CD4-positive, alpha-beta memory T cell (primary cell): ENCODE results near the gene CCNL1. TPM values are rescaled to one million over a fixed set of nuclear protein-coding genes. Genes with fewer than 3 reads are reported as not detected.
A peak's percentile ranks its signal among the peaks of the same experiment; 100 is the strongest.

Source experiments
- CTCF ChIA-PET: fragments of 350-600 bp; sonication (Branson Sonifier 250); formaldehyde crosslinking; loops from one replicate; lab custom pipeline; 2021; ENCODE audit warnings: inconsistent platforms; ENCODE audit not compliant: partially characterized antibody; lab: Charles Lee
- POLR2A ChIA-PET: fragments of 350-600 bp; sonication (Branson Sonifier 250); formaldehyde crosslinking; loops from one replicate; lab custom pipeline; 2021; ENCODE audit not compliant: partially characterized antibody; lab: Charles Lee
- DNase-seq, 5 donors: peaks; one replicate each; pipeline versions ENCODE4 v3.0.0 to v3.0.0-alpha.2; 2020 to 2022; ENCODE audit warnings: mixed read lengths in 1 of 5
- H3K27ac ChIP-seq: one replicate; pipeline ENCODE4 v1.7.0; 2013; ENCODE audit warnings: low read depth, low read length
- H3K27me3 ChIP-seq: 2 replicates; pipeline ENCODE4 v1.7.0; 2013; ENCODE audit warnings: mild to moderate bottlenecking, low read length, moderate library complexity; ENCODE audit not compliant: insufficient read depth
- H3K36me3 ChIP-seq: 2 replicates; pipeline ENCODE4 v1.7.0; 2013; ENCODE audit warnings: mild to moderate bottlenecking, low read length, moderate library complexity; ENCODE audit not compliant: insufficient read depth
- H3K4me1 ChIP-seq: 2 replicates; pipeline ENCODE4 v1.7.0; 2013; ENCODE audit warnings: mild to moderate bottlenecking, low read length, moderate library complexity; ENCODE audit not compliant: insufficient read depth
- H3K4me3 ChIP-seq, 2 donors: one replicate each; pipeline ENCODE4 v1.7.0; 2013; ENCODE audit warnings: low read length in 2 of 2, mild to moderate bottlenecking in 1 of 2
- H3K9me3 ChIP-seq, 2 donors: one replicate each; pipeline ENCODE4 v1.7.0; 2013; ENCODE audit warnings: low read length in 2 of 2, control low read depth in 1 of 2; ENCODE audit not compliant: control insufficient read depth in 1 of 2
- H3K27ac Mint-ChIP-seq, 7 donors: one replicate each; pipeline ENCODE4 v1.8.0; 2020 to 2021; ENCODE audit warnings: mixed read lengths in 7 of 7, mild to moderate bottlenecking in 6 of 7, inconsistent platforms in 3 of 7, moderate library complexity in 3 of 7
- H3K27me3 Mint-ChIP-seq, 2 donors: one replicate each; pipeline ENCODE4 v1.8.0; 2020 to 2021; ENCODE audit warnings: mixed read lengths in 2 of 2
- H3K36me3 Mint-ChIP-seq, 2 donors: one replicate each; pipeline ENCODE4 v1.8.0; 2020 to 2021; ENCODE audit warnings: mixed read lengths in 2 of 2, inconsistent platforms in 1 of 2, mild to moderate bottlenecking in 1 of 2
- H3K4me1 Mint-ChIP-seq, 4 donors: one replicate each; pipeline ENCODE4 v1.8.0; 2020 to 2021; ENCODE audit warnings: mixed read lengths in 4 of 4, mild to moderate bottlenecking in 1 of 4
- H3K4me3 Mint-ChIP-seq, 8 donors: one replicate each; pipeline ENCODE4 v1.8.0; 2020 to 2021; ENCODE audit warnings: mixed read lengths in 8 of 8, mild to moderate bottlenecking in 7 of 8, moderate library complexity in 6 of 8, inconsistent platforms in 3 of 8
- H3K9me3 Mint-ChIP-seq, 8 donors: one replicate each; pipeline ENCODE4 v1.8.0; 2020 to 2021; ENCODE audit warnings: mixed read lengths in 8 of 8, mild to moderate bottlenecking in 5 of 8, inconsistent platforms in 3 of 8, moderate library complexity in 1 of 8
- intact Hi-C: fragments of 100-400 bp; cut with micrococcal nuclease; formaldehyde crosslinking; loops from one replicate; pipeline ENCODE4 v1.15.1; 2023
- polyA plus RNA-seq, 2 donors: library from polyadenylated mRNA; unstranded; fragments of 300-500 nt; fragmentation: Illumina TruSeq; gene quantifications; one replicate each; pipeline ENCODE4 v1.2.3, GENCODE V29; 2021
- total RNA-seq, 2 experiments: library from RNA; stranded (reverse); gene quantifications; one replicate each; pipeline ENCODE4 v1.2.3, GENCODE V29; 2021

The CCNL1 gene
- total and polyA plus RNA-seq, 4 experiments from 2014 or later = 62.7 to 330 (median 198) TPM

- H3K9me3 ChIP-seq = no peaks in the 10 kb centered on the region
- H3K4me3 ChIP-seq = no peak overlapping the region
- H3K27ac ChIP-seq = no peak overlapping the region
- peak overlapping the region in 1 of 8 donors; percentile 24 for H3K4me3 Mint-ChIP-seq
- CTCF ChIA-PET = interaction anchor here (1.7 to 17.1 kb wide), 4 partner anchors 27 to 623 kb away, joined by 4 to 346 read pairs (median 6); partner anchors contain the start of gene CCNL1
- H3K9me3 Mint-ChIP-seq = no peaks in the 10 kb centered on the region
- H3K27me3 Mint-ChIP-seq = no peaks in the 10 kb centered on the region
- H3K27ac Mint-ChIP-seq = peak overlapping the region; percentile 43 to 97 (median 95)
- intact Hi-C loops = no loop called here
- H3K27me3 ChIP-seq = no peaks in the 10 kb centered on the region
- peaks cover 78% of the 10 kb centered on the region for H3K4me1 ChIP-seq
- DNase-seq = no peak
- H3K4me1 Mint-ChIP-seq = peaks cover 53 to 86% (median 71%) of the 10 kb centered on the region in 4 donors
- peaks cover 0 to 3% of the 10 kb centered on the region in 2 donors for H3K36me3 Mint-ChIP-seq
- POLR2A ChIA-PET = interaction anchor here (0.9 to 9.2 kb wide), 3 partner anchors 14 to 458 kb away, joined by 3 to 104 read pairs (median 40); partner anchors contain the start of gene TIPARP
- H3K36me3 ChIP-seq = no peaks in the 10 kb centered on the region
Measured at GRCh38 chr3:157132936-157133335, 27.0 kb downstream of the CCNL1 start.

GRCh38 chr3:157132341-157132740, 27.6 kb downstream of the CCNL1 start:
- no peak for DNase-seq
- Mint-ChIP-seq H3K36me3 (peaks cover 0 to 1% of the 10 kb centered on the region in 2 donors), H3K4me3 (peak overlapping the region in 4 of 8 donors; percentile 28 to 69 (median 54)), H3K9me3 (no peaks in the 10 kb centered on the region), H3K4me1 (peaks cover 51 to 88% (median 71%) of the 10 kb centered on the region in 4 donors), H3K27me3 (no peaks in the 10 kb centered on the region), H3K27ac (peak overlapping the region; percentile 91 to 97 (median 95))
- peaks cover 81% of the 10 kb centered on the region for H3K4me1 ChIP-seq
- H3K36me3 ChIP-seq = no peaks in the 10 kb centered on the region
- ChIA-PET POLR2A (interaction anchor here (0.9 to 9.2 kb wide), 3 partner anchors 15 to 457 kb away, joined by 3 to 104 read pairs (median 40); partner anchors contain the start of gene TIPARP), CTCF (interaction anchor here (1.7 to 17.1 kb wide), 5 partner anchors 28 to 622 kb away, joined by 4 to 346 read pairs (median 6); partner anchors contain the start of gene CCNL1)
- peak overlapping the region; percentile 68 for H3K27ac ChIP-seq
- intact Hi-C loops = no loop called here
- H3K27me3 ChIP-seq = no peaks in the 10 kb centered on the region
- no peak overlapping the region for H3K4me3 ChIP-seq
- H3K9me3 ChIP-seq = no peaks in the 10 kb centered on the region

- H3K27me3 Mint-ChIP-seq = no peaks in the 10 kb centered on the region
- ChIA-PET POLR2A (interaction anchor here (2.8 to 9.2 kb wide), 4 partner anchors 28 to 457 kb away, joined by 10 to 104 read pairs (median 29); partner anchors contain the start of genes CCNL1 and TIPARP), CTCF (interaction anchor here (0.8 to 17.1 kb wide), 13 partner anchors 16 to 980 kb away, joined by 3 to 346 read pairs (median 6); no protein-coding TSS in a partner anchor)
- no peak for DNase-seq
- no peaks in the 10 kb centered on the region for H3K9me3 Mint-ChIP-seq
- Histone ChIP-seq H3K9me3 (no peaks in the 10 kb centered on the region), H3K4me3 (no peak overlapping the region), H3K27me3 (no peaks in the 10 kb centered on the region), H3K27ac (peak overlapping the region; percentile 68), H3K4me1 (peaks cover 76% of the 10 kb centered on the region), H3K36me3 (no peaks in the 10 kb centered on the region)
- intact Hi-C loops = no loop called here
- peaks cover 48 to 88% (median 69%) of the 10 kb centered on the region in 4 donors for H3K4me1 Mint-ChIP-seq
- peak overlapping the region in 7 of 8 donors; percentile 28 to 74 (median 51) for H3K4me3 Mint-ChIP-seq
- peak overlapping the region; percentile 91 to 97 (median 95) for H3K27ac Mint-ChIP-seq
- H3K36me3 Mint-ChIP-seq = no peaks in the 10 kb centered on the region
Measured at GRCh38 chr3:157131861-157132260, 28.1 kb downstream of the CCNL1 start.

- ChIA-PET CTCF (interaction anchor here (0.5 to 17.1 kb wide), 25 partner anchors 7 to 1086 kb away, joined by 3 to 346 read pairs (median 5); partner anchors contain the start of genes SSR3 and TIPARP), POLR2A (interaction anchor here (0.6 to 9.2 kb wide), 22 partner anchors 8 to 647 kb away, joined by 3 to 104 read pairs (median 3); partner anchors contain the start of genes CCNL1, SSR3 and TIPARP)
- H3K4me3 Mint-ChIP-seq = peak overlapping the region; percentile 50 to 91 (median 76)
- intact Hi-C loops = loop anchor here (1.0 kb wide), 5 partner anchors 41 to 980 kb away; partner anchors contain the start of genes SSR3 and TIPARP
- H3K27ac ChIP-seq = peak overlapping the region; percentile 83
- H3K4me3 ChIP-seq = peak overlapping the region; percentile 4 to 45
- H3K4me1 ChIP-seq = peaks cover 73% of the 10 kb centered on the region
- H3K36me3 ChIP-seq = no peaks in the 10 kb centered on the region
- H3K27me3 Mint-ChIP-seq = no peaks in the 10 kb centered on the region
- H3K27me3 ChIP-seq = no peaks in the 10 kb centered on the region
- no peaks in the 10 kb centered on the region for H3K9me3 ChIP-seq
- H3K4me1 Mint-ChIP-seq = peaks cover 48 to 86% (median 66%) of the 10 kb centered on the region in 4 donors
- peak; percentile 81 to 94 (median 84) for DNase-seq
- H3K27ac Mint-ChIP-seq = peak overlapping the region; percentile 95 to 99 (median 97)
- H3K36me3 Mint-ChIP-seq = no peaks in the 10 kb centered on the region
- H3K9me3 Mint-ChIP-seq = no peaks in the 10 kb centered on the region
Measured at GRCh38 chr3:157130467-157131251, 29.3 kb downstream of the CCNL1 start.

GRCh38 chr3:157129803-157130466, 30.0 kb downstream of the CCNL1 start:
- H3K27ac ChIP-seq = peak overlapping the region; percentile 83
- peaks cover 48 to 79% (median 65%) of the 10 kb centered on the region in 4 donors for H3K4me1 Mint-ChIP-seq
- peak in 2 of 5 donors; percentile 50 to 69 for DNase-seq
- H3K4me1 ChIP-seq = peaks cover 67% of the 10 kb centered on the region
- H3K9me3 ChIP-seq = no peaks in the 10 kb centered on the region
- H3K27me3 Mint-ChIP-seq = no peaks in the 10 kb centered on the region
- intact Hi-C loops = loop anchor here (1.0 to 2.0 kb wide), 6 partner anchors 15 to 980 kb away; partner anchors contain the start of genes SSR3 and TIPARP
- no peaks in the 10 kb centered on the region for H3K27me3 ChIP-seq
- ChIA-PET POLR2A (interaction anchor here (0.7 to 9.2 kb wide), 17 partner anchors 9 to 575 kb away, joined by 3 to 104 read pairs (median 3); partner anchors contain the start of genes CCNL1, SSR3 and TIPARP), CTCF (interaction anchor here (0.9 to 17.1 kb wide), 10 partner anchors 9 to 620 kb away, joined by 3 to 346 read pairs (median 8); partner anchors contain the start of genes SSR3 and TIPARP)
- no peaks in the 10 kb centered on the region for H3K9me3 Mint-ChIP-seq
- no peaks in the 10 kb centered on the region for H3K36me3 Mint-ChIP-seq
- H3K36me3 ChIP-seq = no peaks in the 10 kb centered on the region
- H3K27ac Mint-ChIP-seq = peak overlapping the region; percentile 95 to 99 (median 97)
- peak overlapping the region; percentile 4 to 45 for H3K4me3 ChIP-seq
- peak overlapping the region; percentile 50 to 91 (median 76) for H3K4me3 Mint-ChIP-seq
